Transverse colon (tissue), 4 donors: Measurements from ENCODE around the gene FXYD6. TPM values are rescaled to one million over a fixed set of nuclear protein-coding genes. Genes with fewer than 3 reads are reported as not detected.
"Not testable (repeated sequence)": the region's sequence is repeated elsewhere in the genome, so short reads cannot be mapped to it uniquely, and the experiment has no call there.

Experiments
- DNase-seq: peaks from one replicate; pipeline ENCODE4 v3.0.0-alpha.2; 2019
- H3K27ac ChIP-seq, 4 donors: fragments of 200-600 bp; sonication (generic); 2 replicates each; pipeline ENCODE4 v1.5.1; 2016 to 2018; ENCODE audit warnings: inconsistent platforms in 4 of 4
- H3K27me3 ChIP-seq: fragments of 200-600 bp; sonication (generic); 2 replicates; pipeline ENCODE4 v1.5.1; 2017; ENCODE audit warnings: inconsistent platforms
- H3K36me3 ChIP-seq, 4 donors: fragments of 200-600 bp; sonication (generic); 2 replicates each; pipeline ENCODE4 v1.5.1; 2017 to 2019; ENCODE audit warnings: inconsistent platforms in 4 of 4
- H3K4me1 ChIP-seq, 4 donors: fragments of 200-600 bp; sonication (generic); 2 replicates each; pipeline ENCODE4 v1.5.1; 2017 to 2020; ENCODE audit warnings: inconsistent platforms in 4 of 4
- H3K4me3 ChIP-seq, 4 donors: fragments of 200-600 bp; sonication (generic); 1 replicate in 1 of 4; 2 replicates in 3 of 4; pipeline versions ENCODE4 v1.5.1 to v1.6.1; 2017 to 2019; ENCODE audit warnings: inconsistent platforms in 4 of 4
- H3K9me3 ChIP-seq, 2 donors: fragments of 200-600 bp; sonication (generic); 2 replicates each; pipeline ENCODE4 v1.5.1; 2017 to 2019; ENCODE audit warnings: inconsistent platforms in 2 of 2
- EP300 ChIP-seq: sonication (generic); formaldehyde crosslinking; IDR thresholded peaks from one replicate; pipeline ENCODE4 v1.6.1; 2017; ENCODE audit warnings: antibody characterized with exemption, low read depth
- POLR2A ChIP-seq: fragments of 450-650 bp; IDR thresholded peaks from one replicate; pipeline ENCODE4 v1.6.1; 2016; ENCODE audit warnings: antibody characterized with exemption, mild to moderate bottlenecking, moderate library complexity
- POLR2AphosphoS5 ChIP-seq, 3 donors: sonication (generic); formaldehyde crosslinking; IDR thresholded peaks; one replicate each; pipeline ENCODE4 v1.6.1; 2016; ENCODE audit warnings: antibody characterized with exemption in 3 of 3
- WGBS, 2 donors: methylation state at CpG; one replicate each; pipeline ENCODE4 v1.1.5; 2018; ENCODE audit warnings: low coverage in 1 of 2; 5-methylcytosine and 5-hydroxymethylcytosine counted together
- in situ Hi-C, 4 donors: fragments of 200-750 bp; cut with MboI; loops; one replicate each; pipeline versions ENCODE4 v1.15.0 to v1.15.1; 2017; ENCODE audit warnings: low sequenced_read_pairs in 3 of 4, low pct_ligation_motif_present in 1 of 4, low pct_unique_long_range_greater_than_20kb in 1 of 4
- intact Hi-C: fragments of 100-400 bp; cut with DNase I; formaldehyde crosslinking; loops from one replicate; pipeline ENCODE4 v1.15.1; 2023; ENCODE audit warnings: low total_unique reads
- total RNA-seq, 4 donors: library from RNA; depleted of rRNA; stranded (reverse); fragments of >200 nt; gene quantifications; one replicate each; pipeline ENCODE4 v1.1.0, GENCODE V29; 2016
- TF ChIP-seq, protein P1 (sequence below), 5 experiments: fragments of 200-600 bp in 3 of 5; fragments of 450-650 bp in 2 of 5; sonication (generic) in 3 of 5; IDR thresholded peaks; 1 replicate in 2 of 5; 2 replicates in 3 of 5; pipeline ENCODE4 v1.5.1; 2016 to 2017; ENCODE audit warnings: antibody characterized with exemption in 5 of 5, inconsistent platforms in 3 of 5, mild to moderate bottlenecking in 2 of 5, moderate library complexity in 1 of 5

FXYD6 gene
- total RNA-seq, 4 donors from 2014 or later: 29.2 to 62.5 (median 46.0) TPM

DNA sequence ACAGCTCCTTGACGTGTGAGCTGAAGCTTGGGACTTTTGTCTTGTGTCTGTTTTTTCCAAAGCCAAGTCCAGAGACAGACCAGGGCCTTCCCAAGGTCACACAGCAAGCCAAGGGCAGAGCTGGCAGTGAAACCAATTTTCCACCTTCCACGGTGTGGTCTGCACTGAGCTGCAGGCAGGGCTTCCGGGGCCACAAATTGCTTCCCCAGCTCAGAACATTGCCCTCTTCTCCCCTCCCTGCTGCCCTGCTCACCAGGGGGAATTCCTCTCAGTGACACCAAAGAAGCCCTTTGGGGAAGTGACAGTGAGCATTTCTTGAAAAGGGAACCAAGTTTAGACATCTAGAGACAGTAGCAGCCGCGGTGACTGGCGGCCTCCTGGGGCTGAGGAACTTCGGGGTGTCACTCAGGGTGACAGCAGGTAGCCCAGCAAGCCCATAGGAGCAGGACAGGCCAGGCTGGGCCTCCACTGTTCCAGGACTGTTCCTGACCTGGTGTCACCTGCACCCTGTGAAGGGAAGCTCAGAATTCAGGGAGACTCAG is 61.1 kb downstream of the FXYD6 start:
- peaks cover 25 to 63% (median 49%) of the 10 kb centered on the region in 4 donors for H3K4me1 ChIP-seq
- TF ChIP-seq, protein P1, sequence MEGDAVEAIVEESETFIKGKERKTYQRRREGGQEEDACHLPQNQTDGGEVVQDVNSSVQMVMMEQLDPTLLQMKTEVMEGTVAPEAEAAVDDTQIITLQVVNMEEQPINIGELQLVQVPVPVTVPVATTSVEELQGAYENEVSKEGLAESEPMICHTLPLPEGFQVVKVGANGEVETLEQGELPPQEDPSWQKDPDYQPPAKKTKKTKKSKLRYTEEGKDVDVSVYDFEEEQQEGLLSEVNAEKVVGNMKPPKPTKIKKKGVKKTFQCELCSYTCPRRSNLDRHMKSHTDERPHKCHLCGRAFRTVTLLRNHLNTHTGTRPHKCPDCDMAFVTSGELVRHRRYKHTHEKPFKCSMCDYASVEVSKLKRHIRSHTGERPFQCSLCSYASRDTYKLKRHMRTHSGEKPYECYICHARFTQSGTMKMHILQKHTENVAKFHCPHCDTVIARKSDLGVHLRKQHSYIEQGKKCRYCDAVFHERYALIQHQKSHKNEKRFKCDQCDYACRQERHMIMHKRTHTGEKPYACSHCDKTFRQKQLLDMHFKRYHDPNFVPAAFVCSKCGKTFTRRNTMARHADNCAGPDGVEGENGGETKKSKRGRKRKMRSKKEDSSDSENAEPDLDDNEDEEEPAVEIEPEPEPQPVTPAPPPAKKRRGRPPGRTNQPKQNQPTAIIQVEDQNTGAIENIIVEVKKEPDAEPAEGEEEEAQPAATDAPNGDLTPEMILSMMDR (IDR thresholded peaks at IDR 0.05): no peak
- TF ChIP-seq EP300 (no peak), POLR2AphosphoS5 (IDR thresholded peaks at IDR 0.05) (no peak), POLR2A (no peak)

DNA sequence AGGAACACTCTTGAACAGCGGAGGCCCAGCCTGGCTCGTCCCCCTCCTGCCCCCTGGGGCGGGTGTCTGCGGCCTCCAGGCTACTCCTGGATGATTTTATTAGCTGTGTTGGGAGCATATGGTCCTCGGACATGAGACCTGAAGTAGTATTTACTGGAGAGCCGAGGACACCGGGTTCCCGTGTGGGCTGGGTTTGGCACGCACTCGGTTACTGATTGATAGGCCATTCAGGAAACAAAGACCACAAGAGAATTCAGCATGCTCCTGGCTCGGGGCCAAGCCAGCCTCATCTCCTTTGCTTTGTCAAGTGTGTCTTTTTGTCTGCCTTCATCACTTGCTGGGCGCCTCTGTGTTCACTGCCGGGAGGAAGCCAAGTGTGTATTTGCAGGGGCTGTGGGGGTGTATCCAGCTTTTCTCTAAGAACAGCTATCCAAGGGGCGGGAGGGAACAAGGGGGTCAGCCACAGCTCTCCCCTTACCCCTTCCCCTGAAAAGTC is 61.6 kb downstream of the FXYD6 start:
- Histone ChIP-seq H3K4me1 (peaks cover 25 to 59% (median 45%) of the 10 kb centered on the region in 4 donors), H3K27me3 (no peaks in the 10 kb centered on the region), H3K9me3 (no peaks in the 10 kb centered on the region), H3K4me3 (no peak overlapping the region), H3K36me3 (no peaks in the 10 kb centered on the region), H3K27ac (peak overlapping the region; percentile 75 to 79 (median 76))
- peak; percentile 94 for DNase-seq
- in situ Hi-C loops: loop anchor here in 1 of 4 donors (25.0 kb wide), 2 partner anchors 247 to 378 kb away; no protein-coding TSS in a partner anchor
- intact Hi-C loops: loop anchor here (5.0 kb wide), 1 partner anchor 383 kb away; no protein-coding TSS in a partner anchor
- peak; percentile 36 for TF ChIP-seq POLR2A
- peak; percentile 84 for TF ChIP-seq EP300
- TF ChIP-seq, protein P1 (IDR thresholded peaks at IDR 0.05): no peak
- TF ChIP-seq POLR2AphosphoS5 (IDR thresholded peaks at IDR 0.05): peak in 2 of 3 donors; percentile 38 to 64
- 30 to 40% methylated on average over 3 to 14 of the region's 14 CpGs for WGBS, 2 donors

More for the DNA sequence above, 61.1 kb downstream of the FXYD6 start:
- Histone ChIP-seq H3K27ac (peak overlapping the region; percentile 75 to 79 (median 76)), H3K36me3 (no peaks in the 10 kb centered on the region), H3K9me3 (no peaks in the 10 kb centered on the region), H3K4me3 (no peak overlapping the region), H3K27me3 (no peaks in the 10 kb centered on the region)
- DNase-seq: peak; percentile 55
- in situ Hi-C loops: loop anchor here in 1 of 4 donors (25.0 kb wide), 2 partner anchors 247 to 378 kb away; no protein-coding TSS in a partner anchor
- WGBS, 2 donors: 42% methylated on average over 7 of the region's 7 CpGs; no CpG with 5 or more reads in 1 of the 2 donors
- intact Hi-C loops: loop anchor here (5.0 kb wide), 1 partner anchor 383 kb away; no protein-coding TSS in a partner anchor

DNA sequence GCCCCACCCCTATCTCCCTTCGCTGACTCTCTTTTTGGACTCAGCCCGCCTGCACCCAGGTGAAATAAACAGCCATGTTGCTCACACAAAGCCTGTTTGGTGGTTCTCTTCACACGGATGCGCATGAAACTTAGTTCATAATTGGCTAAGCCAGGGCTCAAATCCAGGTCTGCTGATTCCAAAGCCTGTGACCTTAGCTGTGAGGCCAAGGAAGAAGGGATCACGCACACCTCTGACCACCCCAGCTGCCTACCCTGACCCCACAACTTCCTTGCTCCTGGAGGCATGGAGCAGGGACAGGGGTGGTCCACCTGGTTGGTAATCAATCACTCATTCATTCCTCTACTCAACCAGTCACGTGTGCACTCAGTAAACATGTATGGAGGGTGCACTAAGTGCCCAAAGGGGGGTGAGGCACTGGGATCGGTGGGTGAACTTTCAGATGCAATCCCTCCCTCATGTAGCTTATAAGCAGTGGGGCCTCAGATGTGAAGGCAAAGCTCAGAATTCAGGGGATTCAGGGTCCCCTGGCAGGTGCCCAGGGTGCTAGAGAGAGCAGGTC is 62.2 kb downstream of the FXYD6 start:
- in situ Hi-C loops: loop anchor here in 1 of 4 donors (25.0 kb wide), 2 partner anchors 248 to 377 kb away; no protein-coding TSS in a partner anchor
- peak overlapping the region; percentile 75 to 79 (median 76) for H3K27ac ChIP-seq
- peaks cover 25 to 56% (median 43%) of the 10 kb centered on the region in 4 donors for H3K4me1 ChIP-seq
- WGBS, 2 donors: 71% methylated on average over 7 of the region's 7 CpGs; no CpG with 5 or more reads in 1 of the 2 donors
- no peaks in the 10 kb centered on the region for H3K36me3 ChIP-seq
- TF ChIP-seq POLR2A (no peak), POLR2AphosphoS5 (IDR thresholded peaks at IDR 0.05) (no peak), EP300 (no peak)
- TF ChIP-seq, protein P1 (IDR thresholded peaks at IDR 0.05): no peak
- no peak for DNase-seq
- intact Hi-C loops: no loop called here
- no peaks in the 10 kb centered on the region for H3K27me3 ChIP-seq
- no peaks in the 10 kb centered on the region for H3K9me3 ChIP-seq
- H3K4me3 ChIP-seq: no peak overlapping the region

DNA sequence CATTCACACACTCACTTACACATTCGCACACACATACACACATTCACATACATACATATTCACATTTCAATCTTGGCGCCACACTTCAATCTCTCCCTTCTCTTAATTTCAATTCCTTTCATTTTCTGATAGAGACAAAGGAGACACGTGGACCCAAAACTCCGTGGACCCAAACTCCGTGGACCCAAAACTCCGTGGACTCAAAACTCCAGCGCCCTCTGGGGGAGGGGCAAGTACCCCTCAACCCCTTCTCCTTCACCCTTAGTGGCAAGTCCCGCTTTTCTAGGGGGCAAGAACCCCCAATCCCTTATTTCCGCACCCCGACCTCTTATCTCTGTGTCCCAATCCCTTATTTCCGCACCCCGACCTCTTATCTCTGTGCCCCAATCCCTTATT is 66.4 kb downstream of the FXYD6 start:
- WGBS, 2 donors: 76 to 81% methylated on average over 4 to 12 of the region's 12 CpGs
- DNase-seq, intact Hi-C loops, H3K27me3 ChIP-seq, H3K4me3 ChIP-seq, H3K36me3 ChIP-seq, H3K9me3 ChIP-seq: not testable (repeated sequence)
- H3K4me1 ChIP-seq: peaks cover 6 to 34% (median 21%) of the 10 kb centered on the region in 4 donors
- in situ Hi-C loops: loop anchor here in 1 of 4 donors (25.0 kb wide), 2 partner anchors 252 to 373 kb away; no protein-coding TSS in a partner anchor
- peak overlapping the region in 2 of 4 donors; percentile 15 to 71 for H3K27ac ChIP-seq
